Left ventricle myocardium inferior (tissue), 1 donor: ENCODE data around the gene ALPP. TPM values are rescaled to one million over a fixed set of nuclear protein-coding genes. Genes with fewer than 3 reads are reported as not detected.

ENCODE experiments used
- DNase-seq: peaks from one replicate; pipeline ENCODE4 v3.0.0-alpha.2; 2020
- H3K27ac ChIP-seq: fragments of 200-600 bp; replicated peaks from 2 replicates; pipeline ENCODE4 v1.8.0; 2021
- H3K27me3 ChIP-seq: fragments of 200-600 bp; 2 replicates; pipeline ENCODE4 v1.8.0; 2021; ENCODE audit warnings: low read depth
- H3K36me3 ChIP-seq: fragments of 200-600 bp; 2 replicates; pipeline ENCODE4 v1.8.0; 2021
- H3K4me1 ChIP-seq: fragments of 200-600 bp; 2 replicates; pipeline ENCODE4 v1.8.0; 2021
- H3K4me3 ChIP-seq: fragments of 200-600 bp; 2 replicates; pipeline ENCODE4 v1.8.0; 2021; ENCODE audit warnings: mild to moderate bottlenecking, moderate library complexity
- H3K9me3 ChIP-seq: fragments of 200-600 bp; replicated peaks from 2 replicates; pipeline ENCODE4 v1.8.0; 2021
- intact Hi-C: fragments of 100-400 bp; cut with micrococcal nuclease; formaldehyde crosslinking; loops from one replicate; pipeline ENCODE4 v1.11.0; 2022
- total RNA-seq: library from RNA; stranded (reverse); fragmentation: NEBNext Ultra II Directional; extraction: Animal tissue kit (Norgen Biotek cat#: 25700); gene quantifications from one replicate; pipeline ENCODE4 v1.2.1, GENCODE V29; 2021
- TF ChIP-seq, protein P1 (sequence below): fragments of 200-600 bp; IDR thresholded peaks from 2 replicates; pipeline ENCODE4 v1.8.0; 2021; ENCODE audit warnings: antibody characterized with exemption, mild to moderate bottlenecking, borderline replicate concordance
- donor health status: DM: no; HTN: yes; CAD: no; lungs with severe emphysema.

ALPP gene
- total RNA-seq, 1 donor from 2014 or later: not detected

DNA sequence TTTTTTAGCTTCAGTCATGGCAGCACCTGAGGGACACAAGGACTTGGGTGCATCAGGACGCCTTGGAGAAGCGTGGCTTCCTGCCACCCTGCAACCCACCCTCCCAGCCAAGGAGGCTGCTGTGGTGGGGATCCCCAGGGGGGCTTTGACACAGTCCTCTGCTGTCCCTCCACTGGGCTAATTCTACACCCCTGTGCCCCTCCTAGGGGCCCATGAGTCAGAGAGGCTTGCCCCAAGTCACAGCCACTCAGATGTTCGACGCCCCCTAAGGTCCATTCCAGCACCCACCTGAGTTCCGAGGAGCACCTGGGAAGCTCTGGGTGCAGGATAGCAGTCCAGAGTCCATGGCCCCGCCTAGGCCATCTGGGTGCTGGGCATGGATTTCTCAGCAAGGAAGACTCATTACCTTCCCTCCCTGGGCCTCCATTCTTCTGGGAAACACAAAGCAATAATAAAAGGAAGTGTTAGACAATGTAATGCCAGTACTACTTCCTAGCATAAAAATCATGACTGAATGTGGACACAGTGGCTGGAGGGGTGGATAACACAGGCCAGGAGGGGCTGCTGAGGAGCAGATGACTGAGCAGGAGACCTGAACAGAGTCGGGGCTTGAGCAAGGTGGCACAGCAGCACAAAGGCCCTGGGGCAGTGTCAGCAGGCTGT is 31.8 kb downstream of the ALPP start:
- TF ChIP-seq, protein P1, sequence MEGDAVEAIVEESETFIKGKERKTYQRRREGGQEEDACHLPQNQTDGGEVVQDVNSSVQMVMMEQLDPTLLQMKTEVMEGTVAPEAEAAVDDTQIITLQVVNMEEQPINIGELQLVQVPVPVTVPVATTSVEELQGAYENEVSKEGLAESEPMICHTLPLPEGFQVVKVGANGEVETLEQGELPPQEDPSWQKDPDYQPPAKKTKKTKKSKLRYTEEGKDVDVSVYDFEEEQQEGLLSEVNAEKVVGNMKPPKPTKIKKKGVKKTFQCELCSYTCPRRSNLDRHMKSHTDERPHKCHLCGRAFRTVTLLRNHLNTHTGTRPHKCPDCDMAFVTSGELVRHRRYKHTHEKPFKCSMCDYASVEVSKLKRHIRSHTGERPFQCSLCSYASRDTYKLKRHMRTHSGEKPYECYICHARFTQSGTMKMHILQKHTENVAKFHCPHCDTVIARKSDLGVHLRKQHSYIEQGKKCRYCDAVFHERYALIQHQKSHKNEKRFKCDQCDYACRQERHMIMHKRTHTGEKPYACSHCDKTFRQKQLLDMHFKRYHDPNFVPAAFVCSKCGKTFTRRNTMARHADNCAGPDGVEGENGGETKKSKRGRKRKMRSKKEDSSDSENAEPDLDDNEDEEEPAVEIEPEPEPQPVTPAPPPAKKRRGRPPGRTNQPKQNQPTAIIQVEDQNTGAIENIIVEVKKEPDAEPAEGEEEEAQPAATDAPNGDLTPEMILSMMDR: no peak
- intact Hi-C loops: no loop called here
- no peak for DNase-seq
- H3K36me3 ChIP-seq: no peaks in the 10 kb centered on the region
- H3K27ac ChIP-seq: no peak overlapping the region
- H3K9me3 ChIP-seq: no peaks in the 10 kb centered on the region
- H3K4me3 ChIP-seq: no peak overlapping the region
- no peaks in the 10 kb centered on the region for H3K4me1 ChIP-seq
- H3K27me3 ChIP-seq: peaks cover 76% of the 10 kb centered on the region

DNA sequence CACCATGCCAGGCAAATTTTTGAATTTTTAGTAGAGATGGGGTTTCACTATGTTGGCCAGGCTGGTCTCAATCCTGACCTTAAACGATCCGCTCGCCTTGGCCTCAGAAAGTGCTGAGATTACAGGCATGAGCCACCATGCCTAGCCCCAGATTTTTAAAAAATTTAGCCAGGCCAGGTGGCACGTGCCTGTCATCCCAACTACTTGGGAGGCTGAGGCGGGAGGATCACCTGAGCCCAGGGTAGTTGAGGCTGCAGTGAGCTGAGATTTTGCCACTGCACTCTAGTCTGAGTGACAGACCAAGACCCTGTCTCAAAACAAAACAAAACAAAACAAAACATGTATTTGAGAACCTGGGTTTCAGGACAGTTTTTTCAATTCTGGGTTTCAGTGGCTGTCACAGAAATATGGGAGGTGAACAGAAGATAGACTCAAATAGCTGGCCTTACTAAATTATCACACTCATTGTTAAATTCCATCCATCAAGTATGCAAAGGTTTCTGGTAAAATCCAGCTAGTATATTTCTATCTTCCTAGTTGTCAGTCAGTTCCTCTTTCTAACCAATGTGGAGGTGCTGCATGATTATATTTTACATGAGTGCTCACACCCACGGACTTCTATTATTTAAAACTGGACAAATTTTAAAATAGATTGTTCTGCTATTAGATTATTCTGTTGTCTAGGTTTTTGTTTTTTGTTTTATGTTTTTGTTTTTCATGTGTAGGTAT is 33.5 kb downstream of the ALPP start:
- TF ChIP-seq, protein P1: no peak
- no peaks in the 10 kb centered on the region for H3K36me3 ChIP-seq
- no peak for DNase-seq
- H3K27me3 ChIP-seq: peaks cover 90% of the 10 kb centered on the region
- H3K9me3 ChIP-seq: no peaks in the 10 kb centered on the region
- no peak overlapping the region for H3K4me3 ChIP-seq
- H3K27ac ChIP-seq: no peak overlapping the region
- intact Hi-C loops: no loop called here
- H3K4me1 ChIP-seq: no peaks in the 10 kb centered on the region

DNA sequence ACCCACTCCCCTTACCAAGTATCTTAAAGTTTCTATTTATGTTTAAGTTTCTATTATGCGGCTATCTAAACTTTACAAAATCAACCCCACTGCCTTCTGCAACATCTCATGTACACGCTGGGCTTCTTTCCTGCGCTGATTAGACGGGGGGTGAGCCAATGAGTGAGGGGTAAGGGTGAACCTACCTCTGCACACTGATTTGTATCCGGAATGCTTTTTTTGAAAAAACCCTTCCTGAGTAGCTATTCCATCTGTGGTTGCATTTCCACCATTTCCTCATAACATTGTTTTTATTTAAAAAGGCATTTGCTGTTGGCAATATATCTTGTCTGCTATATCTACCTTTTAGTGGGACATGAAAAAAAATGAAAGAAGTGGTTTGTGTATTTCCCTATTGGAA is 34.4 kb downstream of the ALPP start:
- TF ChIP-seq, protein P1: no peak
- H3K4me1 ChIP-seq: no peaks in the 10 kb centered on the region
- no peak overlapping the region for H3K4me3 ChIP-seq
- peaks cover 90% of the 10 kb centered on the region for H3K27me3 ChIP-seq
- no peaks in the 10 kb centered on the region for H3K9me3 ChIP-seq
- no peak for DNase-seq
- intact Hi-C loops: no loop called here
- no peak overlapping the region for H3K27ac ChIP-seq
- H3K36me3 ChIP-seq: no peaks in the 10 kb centered on the region

DNA sequence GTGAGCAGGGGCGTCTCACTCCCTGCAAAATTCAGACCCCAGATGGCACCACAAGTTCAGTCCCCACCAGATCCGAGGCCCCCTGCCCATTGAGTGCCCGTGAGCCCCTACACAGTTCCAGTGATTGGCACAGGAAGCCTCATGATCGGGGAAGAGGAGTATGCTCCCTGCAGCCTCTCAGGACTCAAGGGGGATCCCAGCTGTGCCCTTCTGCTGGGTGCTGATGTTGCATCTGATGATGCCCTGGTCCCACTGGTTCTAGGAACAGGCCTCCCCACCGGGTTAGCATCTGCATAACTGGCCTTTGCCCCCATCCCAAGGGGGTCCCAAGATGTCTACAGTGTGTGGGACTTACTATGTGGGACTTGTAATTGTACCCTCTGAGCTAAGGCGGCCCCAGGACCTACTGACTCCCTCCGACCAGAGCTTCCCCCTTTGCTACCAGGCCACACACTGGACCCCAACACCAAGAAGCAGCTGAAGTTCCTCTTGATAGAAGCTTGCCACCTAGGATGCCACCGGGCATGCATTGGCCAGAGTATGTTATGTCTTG is 36.7 kb downstream of the ALPP start:
- Histone ChIP-seq H3K36me3 (no peaks in the 10 kb centered on the region), H3K4me3 (no peak overlapping the region), H3K4me1 (peaks cover 19% of the 10 kb centered on the region), H3K27me3 (peaks cover 99% of the 10 kb centered on the region), H3K9me3 (no peaks in the 10 kb centered on the region), H3K27ac (no peak overlapping the region)
- DNase-seq: no peak
- TF ChIP-seq, protein P1: no peak
- intact Hi-C loops: no loop called here

DNA sequence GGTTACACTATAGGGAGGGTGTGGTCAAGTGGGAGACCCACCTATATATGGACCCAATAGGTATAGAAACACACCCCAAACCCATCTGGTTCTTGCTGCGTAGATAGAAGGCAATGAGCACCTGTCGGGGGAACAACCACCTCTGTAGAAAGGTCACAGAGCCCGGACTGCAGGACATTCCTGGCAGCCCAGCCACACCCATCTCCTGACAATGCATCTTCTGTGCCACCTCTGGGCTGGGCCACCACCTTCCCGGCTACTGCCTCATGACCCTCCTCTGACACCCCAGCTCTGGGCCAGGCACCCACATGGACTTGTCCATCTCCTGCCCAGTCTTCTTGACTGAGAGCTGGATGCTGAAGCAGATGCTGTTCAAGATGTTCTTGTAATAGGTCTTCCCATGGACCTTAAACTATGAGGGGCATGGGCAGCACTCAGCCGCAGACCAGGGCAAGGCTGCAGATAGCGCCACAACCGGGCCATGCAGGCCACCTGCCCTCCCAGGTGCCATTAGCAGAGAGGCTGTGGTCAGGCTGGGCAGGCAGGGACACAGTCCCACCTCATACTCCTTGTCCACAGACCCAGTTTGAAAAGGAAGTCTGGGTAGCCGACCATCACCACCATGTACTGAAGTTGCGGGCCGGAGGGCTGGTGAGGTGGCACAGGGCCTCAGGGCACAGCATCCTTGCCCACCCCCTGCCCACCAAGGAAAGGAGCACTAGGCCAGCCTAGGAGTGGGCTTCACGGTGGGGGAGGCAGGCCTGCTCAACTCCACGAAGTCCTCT is 37.4 kb downstream of the ALPP start:
- TF ChIP-seq, protein P1: no peak
- Histone ChIP-seq H3K9me3 (no peaks in the 10 kb centered on the region), H3K36me3 (no peaks in the 10 kb centered on the region), H3K4me3 (no peak overlapping the region), H3K27me3 (peaks cover 100% of the 10 kb centered on the region), H3K27ac (no peak overlapping the region), H3K4me1 (peaks cover 27% of the 10 kb centered on the region)
- no peak for DNase-seq
- intact Hi-C loops: no loop called here
